K562 (cell line): Measurements from ENCODE around the gene RREB1. TPM values are rescaled to one million over a fixed set of nuclear protein-coding genes. Genes with fewer than 3 reads are reported as not detected.

Experiments
- COPS2 ChIP-seq: fragments of 450-650 bp; conservative IDR thresholded peaks from 2 replicates; pipeline ENCODE4 v1.6.1; 2016; ENCODE audit warnings: mild to moderate bottlenecking, moderate library complexity
- CREB3L1 ChIP-seq: fragments of 450-650 bp; IDR thresholded peaks from 2 replicates; pipeline ENCODE4 v1.6.1; 2014; ENCODE audit warnings: low read depth, mild to moderate bottlenecking, moderate library complexity, borderline replicate concordance
- MEF2D ChIP-seq: conservative IDR thresholded peaks from 2 replicates; pipeline ENCODE4 v1.6.1; 2016; ENCODE audit warnings: low read depth, missing genetic modification characterization, missing compliant biosample characterization
- MITF ChIP-seq: IDR thresholded peaks from 2 replicates; pipeline ENCODE4 v1.6.1; 2014; ENCODE audit warnings: antibody characterized with exemption
- NBN ChIP-seq: fragments of 450-650 bp; IDR thresholded peaks from 2 replicates; pipeline ENCODE4 v1.6.1; 2016; ENCODE audit warnings: low read depth, mild to moderate bottlenecking
- NR2C2 ChIP-seq, 2 experiments: fragments of 200-800 bp in 1 of 2; sonication (Bioruptor generic) in 1 of 2; sonication (generic) in 1 of 2; formaldehyde crosslinking in 1 of 2; IDR thresholded peaks; 2 replicates each; pipeline versions ENCODE4 v1.6.1 to v1.8.0; 2016 to 2022; ENCODE audit warnings: mild to moderate bottlenecking in 1 of 2, missing compliant biosample characterization in 1 of 2, missing genetic modification characterization in 1 of 2, missing genetic modification reagents in 1 of 2
- PCBP2 ChIP-seq: fragments of 200-400 bp; formaldehyde crosslinking; IDR thresholded peaks from 2 replicates; pipeline ENCODE4 v1.6.1; 2018; ENCODE audit warnings: low read length, low read depth, mild to moderate bottlenecking, moderate library complexity; ENCODE audit not compliant: poor library complexity, severe bottlenecking
- SIX5 ChIP-seq, 2 experiments: IDR thresholded peaks; 2 replicates each; pipeline ENCODE4 v1.6.1; 2011; ENCODE audit warnings: low read length in 2 of 2, borderline replicate concordance in 1 of 2, low read depth in 1 of 2, mild to moderate bottlenecking in 1 of 2, moderate library complexity in 1 of 2; ENCODE audit not compliant: insufficient read depth in 1 of 2
- TCF7 ChIP-seq: sonication (generic); IDR thresholded peaks from 2 replicates; pipeline ENCODE4 v1.6.1; 2016; ENCODE audit warnings: antibody characterized with exemption, borderline replicate concordance
- ZNF165 ChIP-seq: fragments of 250-450 bp; sonication (Bioruptor Pico); IDR thresholded peaks from 2 replicates; pipeline ENCODE4 v1.4.0; 2020; ENCODE audit warnings: borderline replicate concordance
- polyA plus RNA-seq, 8 experiments: library from polyadenylated mRNA; depleted of rRNA in 4 of 8; stranded (reverse) in 5 of 8; unstranded in 3 of 8; fragments of >200 nt; fragmentation: Nextera tagmentation in 2 of 8; fragmentation: Illumina TruSeq in 1 of 8; extraction: Ambion mirVana in 2 of 8; extraction: Trizol in 1 of 8; gene quantifications; 2 replicates each; pipeline versions ENCODE4 v1.2.1 to v1.2.3, GENCODE V29; 2011 to 2014; ENCODE audit warnings: inconsistent platforms in 1 of 8, missing spikeins in 1 of 8
- total RNA-seq, 7 experiments: library from RNA; depleted of rRNA in 6 of 7; stranded (reverse); fragments of >200 nt in 6 of 7; fragmentation: Illumina TruSeq in 2 of 7; extraction: Trizol in 2 of 7; gene quantifications; 2 replicates each; pipeline versions ENCODE4 v1.2.1 to v1.2.3, GENCODE V29; 2011 to 2021; ENCODE audit warnings: low replicate concordance in 1 of 7
- TF ChIP-seq, protein P1 (sequence below): fragments of 200-800 bp; sonication (Bioruptor generic); IDR thresholded peaks from 2 replicates; pipeline ENCODE4 v1.6.1; 2016; ENCODE audit warnings: missing genetic modification characterization, missing compliant biosample characterization
- TF ChIP-seq, protein P2 (sequence below): fragments of 250-450 bp; sonication (Bioruptor Pico); IDR thresholded peaks from 2 replicates; pipeline ENCODE4 v1.4.0; 2020; ENCODE audit warnings: mild to moderate bottlenecking, moderate library complexity, borderline replicate concordance
- TF ChIP-seq, protein P3 (sequence below): fragments of 250-450 bp; sonication (Bioruptor Pico); IDR thresholded peaks from 2 replicates; pipeline ENCODE4 v1.5.0; 2020; ENCODE audit warnings: mild to moderate bottlenecking

RREB1 gene
- total and polyA plus RNA-seq, 9 of the 15 experiments (the other 6 are each of a cell fraction or from before 2014, with no cell fraction given), result 3.3 to 64.2 (median 19.3) TPM

GRCh38 chr6:7261032-7261841 is 153.5 kb downstream of the RREB1 start (continued):
- TF ChIP-seq MITF (no peak), NBN (no peak), ZNF165 (CRISPR knock-in tag) (no peak), NR2C2 (CRISPR knock-in tag; IDR thresholded peaks at IDR 0.05) (no peak), NR2C2 (tag; IDR thresholded peaks at IDR 0.05) (no peak), TCF7 (no peak), CREB3L1 (no peak), SIX5 (IDR thresholded peaks at IDR 0.05; ENCODE audit: borderline replicate concordance in 1 of 2, insufficient read depth in 1 of 2, low read depth in 1 of 2, low read length in 2 of 2) (no peak), COPS2 (no peak), PCBP2 (no peak), MEF2D (no peak)
- TF ChIP-seq, protein P1, sequence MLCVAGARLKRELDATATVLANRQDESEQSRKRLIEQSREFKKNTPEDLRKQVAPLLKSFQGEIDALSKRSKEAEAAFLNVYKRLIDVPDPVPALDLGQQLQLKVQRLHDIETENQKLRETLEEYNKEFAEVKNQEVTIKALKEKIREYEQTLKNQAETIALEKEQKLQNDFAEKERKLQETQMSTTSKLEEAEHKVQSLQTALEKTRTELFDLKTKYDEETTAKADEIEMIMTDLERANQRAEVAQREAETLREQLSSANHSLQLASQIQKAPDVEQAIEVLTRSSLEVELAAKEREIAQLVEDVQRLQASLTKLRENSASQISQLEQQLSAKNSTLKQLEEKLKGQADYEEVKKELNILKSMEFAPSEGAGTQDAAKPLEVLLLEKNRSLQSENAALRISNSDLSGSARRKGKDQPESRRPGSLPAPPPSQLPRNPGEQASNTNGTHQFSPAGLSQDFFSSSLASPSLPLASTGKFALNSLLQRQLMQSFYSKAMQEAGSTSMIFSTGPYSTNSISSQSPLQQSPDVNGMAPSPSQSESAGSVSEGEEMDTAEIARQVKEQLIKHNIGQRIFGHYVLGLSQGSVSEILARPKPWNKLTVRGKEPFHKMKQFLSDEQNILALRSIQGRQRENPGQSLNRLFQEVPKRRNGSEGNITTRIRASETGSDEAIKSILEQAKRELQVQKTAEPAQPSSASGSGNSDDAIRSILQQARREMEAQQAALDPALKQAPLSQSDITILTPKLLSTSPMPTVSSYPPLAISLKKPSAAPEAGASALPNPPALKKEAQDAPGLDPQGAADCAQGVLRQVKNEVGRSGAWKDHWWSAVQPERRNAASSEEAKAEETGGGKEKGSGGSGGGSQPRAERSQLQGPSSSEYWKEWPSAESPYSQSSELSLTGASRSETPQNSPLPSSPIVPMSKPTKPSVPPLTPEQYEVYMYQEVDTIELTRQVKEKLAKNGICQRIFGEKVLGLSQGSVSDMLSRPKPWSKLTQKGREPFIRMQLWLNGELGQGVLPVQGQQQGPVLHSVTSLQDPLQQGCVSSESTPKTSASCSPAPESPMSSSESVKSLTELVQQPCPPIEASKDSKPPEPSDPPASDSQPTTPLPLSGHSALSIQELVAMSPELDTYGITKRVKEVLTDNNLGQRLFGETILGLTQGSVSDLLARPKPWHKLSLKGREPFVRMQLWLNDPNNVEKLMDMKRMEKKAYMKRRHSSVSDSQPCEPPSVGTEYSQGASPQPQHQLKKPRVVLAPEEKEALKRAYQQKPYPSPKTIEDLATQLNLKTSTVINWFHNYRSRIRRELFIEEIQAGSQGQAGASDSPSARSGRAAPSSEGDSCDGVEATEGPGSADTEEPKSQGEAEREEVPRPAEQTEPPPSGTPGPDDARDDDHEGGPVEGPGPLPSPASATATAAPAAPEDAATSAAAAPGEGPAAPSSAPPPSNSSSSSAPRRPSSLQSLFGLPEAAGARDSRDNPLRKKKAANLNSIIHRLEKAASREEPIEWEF (CRISPR knock-in tag), result no peak
- TF ChIP-seq, protein P2, sequence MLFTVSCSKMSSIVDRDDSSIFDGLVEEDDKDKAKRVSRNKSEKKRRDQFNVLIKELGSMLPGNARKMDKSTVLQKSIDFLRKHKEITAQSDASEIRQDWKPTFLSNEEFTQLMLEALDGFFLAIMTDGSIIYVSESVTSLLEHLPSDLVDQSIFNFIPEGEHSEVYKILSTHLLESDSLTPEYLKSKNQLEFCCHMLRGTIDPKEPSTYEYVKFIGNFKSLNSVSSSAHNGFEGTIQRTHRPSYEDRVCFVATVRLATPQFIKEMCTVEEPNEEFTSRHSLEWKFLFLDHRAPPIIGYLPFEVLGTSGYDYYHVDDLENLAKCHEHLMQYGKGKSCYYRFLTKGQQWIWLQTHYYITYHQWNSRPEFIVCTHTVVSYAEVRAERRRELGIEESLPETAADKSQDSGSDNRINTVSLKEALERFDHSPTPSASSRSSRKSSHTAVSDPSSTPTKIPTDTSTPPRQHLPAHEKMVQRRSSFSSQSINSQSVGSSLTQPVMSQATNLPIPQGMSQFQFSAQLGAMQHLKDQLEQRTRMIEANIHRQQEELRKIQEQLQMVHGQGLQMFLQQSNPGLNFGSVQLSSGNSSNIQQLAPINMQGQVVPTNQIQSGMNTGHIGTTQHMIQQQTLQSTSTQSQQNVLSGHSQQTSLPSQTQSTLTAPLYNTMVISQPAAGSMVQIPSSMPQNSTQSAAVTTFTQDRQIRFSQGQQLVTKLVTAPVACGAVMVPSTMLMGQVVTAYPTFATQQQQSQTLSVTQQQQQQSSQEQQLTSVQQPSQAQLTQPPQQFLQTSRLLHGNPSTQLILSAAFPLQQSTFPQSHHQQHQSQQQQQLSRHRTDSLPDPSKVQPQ (CRISPR knock-in tag), result no peak
- TF ChIP-seq, protein P3, sequence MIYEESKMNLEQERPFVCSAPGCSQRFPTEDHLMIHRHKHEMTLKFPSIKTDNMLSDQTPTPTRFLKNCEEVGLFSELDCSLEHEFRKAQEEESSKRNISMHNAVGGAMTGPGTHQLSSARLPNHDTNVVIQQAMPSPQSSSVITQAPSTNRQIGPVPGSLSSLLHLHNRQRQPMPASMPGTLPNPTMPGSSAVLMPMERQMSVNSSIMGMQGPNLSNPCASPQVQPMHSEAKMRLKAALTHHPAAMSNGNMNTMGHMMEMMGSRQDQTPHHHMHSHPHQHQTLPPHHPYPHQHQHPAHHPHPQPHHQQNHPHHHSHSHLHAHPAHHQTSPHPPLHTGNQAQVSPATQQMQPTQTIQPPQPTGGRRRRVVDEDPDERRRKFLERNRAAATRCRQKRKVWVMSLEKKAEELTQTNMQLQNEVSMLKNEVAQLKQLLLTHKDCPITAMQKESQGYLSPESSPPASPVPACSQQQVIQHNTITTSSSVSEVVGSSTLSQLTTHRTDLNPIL (CRISPR knock-in tag), result no peak
